Activated CD4-positive, alpha-beta T cell treated with anti-CD3 and anti-CD28 coated beads, Interleukin-2, amount 50 U/mL, for 24 hours (primary cell): Measurements from ENCODE around the gene OR9Q2.
"Not testable (repeated sequence)": the region's sequence is repeated elsewhere in the genome, so short reads cannot be mapped to it uniquely, and the experiment has no call there.

Experiments
- DNase-seq, 2 donors: peaks; one replicate each; pipeline ENCODE4 v3.0.0-alpha.2; 2020; ENCODE audit warnings: low read depth in 1 of 2, low spot score in 1 of 2

Gene OR9Q2, protein sequence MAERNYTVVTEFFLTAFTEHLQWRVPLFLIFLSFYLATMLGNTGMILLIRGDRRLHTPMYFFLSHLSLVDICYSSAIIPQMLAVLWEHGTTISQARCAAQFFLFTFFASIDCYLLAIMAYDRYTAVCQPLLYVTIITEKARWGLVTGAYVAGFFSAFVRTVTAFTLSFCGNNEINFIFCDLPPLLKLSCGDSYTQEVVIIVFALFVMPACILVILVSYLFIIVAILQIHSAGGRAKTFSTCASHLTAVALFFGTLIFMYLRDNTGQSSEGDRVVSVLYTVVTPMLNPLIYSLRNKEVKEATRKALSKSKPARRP

DNA sequence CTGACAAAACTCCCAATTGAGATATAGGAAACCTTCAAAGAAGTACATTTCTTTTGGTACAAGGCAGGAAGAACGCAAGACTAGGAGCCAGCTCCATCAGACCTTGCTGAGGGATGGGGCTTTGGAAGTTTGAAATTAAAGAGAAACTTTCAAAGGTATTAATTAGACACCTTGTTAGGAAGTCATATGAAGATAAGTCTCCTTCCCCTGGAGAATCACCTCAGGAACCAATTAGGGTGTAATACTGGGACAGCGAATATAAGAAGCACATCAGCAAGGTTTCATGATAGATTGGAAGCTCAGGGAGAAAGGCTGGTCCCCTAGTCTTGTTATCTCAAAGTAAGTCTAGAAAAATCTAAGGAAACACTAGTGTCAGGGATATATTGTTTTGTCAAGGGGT lies at the start of gene OR9Q2:
Gene OR9Q2, plus strand, starts transcription at position 301 of the 400 bp plus-strand sequence. CDS start 1,421 bp downstream, outside the sequence.
- no peak for DNase-seq

DNA sequence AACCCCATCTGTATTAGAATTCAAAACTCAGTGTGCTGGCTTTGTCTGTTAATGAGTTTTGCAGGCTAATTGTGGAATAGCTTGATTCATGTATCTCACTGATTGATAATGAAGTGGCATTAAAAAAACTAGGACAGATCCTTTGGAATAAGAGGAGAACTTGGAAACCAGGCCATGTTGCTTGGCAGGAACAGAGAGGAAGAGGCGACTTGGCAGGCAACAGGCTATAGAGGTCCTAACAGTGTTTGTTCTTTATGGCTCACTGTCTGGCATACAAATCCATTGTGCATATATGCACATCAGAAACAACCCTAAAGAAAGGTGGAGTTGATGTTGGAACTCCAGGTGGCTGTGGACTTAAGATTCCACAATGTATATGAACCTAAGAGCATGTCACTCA lies 46.1 kb upstream of the OR9Q2 start:
- DNase-seq: no peak

- DNase-seq: no peak
These were observed 36.1 kb upstream of the OR9Q2 start for GRCh38 chr11:58152781-58153180.

DNA sequence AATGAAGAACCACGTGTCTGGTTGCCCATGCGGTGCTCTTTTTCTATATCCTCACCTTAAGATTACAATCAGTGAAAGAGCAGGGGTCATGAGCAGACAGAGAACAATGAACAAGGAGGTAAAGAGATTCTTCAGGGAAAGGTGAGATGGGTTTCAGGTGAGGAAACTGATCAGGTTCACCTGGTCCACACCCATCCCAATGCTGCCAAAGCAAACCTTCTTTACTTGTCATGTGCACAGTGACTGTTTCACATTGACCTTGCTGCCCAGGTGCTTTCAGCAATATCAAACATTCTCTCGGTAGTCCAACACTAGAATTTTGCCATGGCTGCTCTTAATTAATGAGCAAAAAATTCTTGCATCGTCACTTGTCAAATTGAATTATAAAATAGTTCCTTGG lies 24.5 kb upstream of the OR9Q2 start:
- DNase-seq: no peak

- no peak for DNase-seq
These were observed 23.9 kb upstream of the OR9Q2 start for GRCh38 chr11:58164990-58165389.

DNA sequence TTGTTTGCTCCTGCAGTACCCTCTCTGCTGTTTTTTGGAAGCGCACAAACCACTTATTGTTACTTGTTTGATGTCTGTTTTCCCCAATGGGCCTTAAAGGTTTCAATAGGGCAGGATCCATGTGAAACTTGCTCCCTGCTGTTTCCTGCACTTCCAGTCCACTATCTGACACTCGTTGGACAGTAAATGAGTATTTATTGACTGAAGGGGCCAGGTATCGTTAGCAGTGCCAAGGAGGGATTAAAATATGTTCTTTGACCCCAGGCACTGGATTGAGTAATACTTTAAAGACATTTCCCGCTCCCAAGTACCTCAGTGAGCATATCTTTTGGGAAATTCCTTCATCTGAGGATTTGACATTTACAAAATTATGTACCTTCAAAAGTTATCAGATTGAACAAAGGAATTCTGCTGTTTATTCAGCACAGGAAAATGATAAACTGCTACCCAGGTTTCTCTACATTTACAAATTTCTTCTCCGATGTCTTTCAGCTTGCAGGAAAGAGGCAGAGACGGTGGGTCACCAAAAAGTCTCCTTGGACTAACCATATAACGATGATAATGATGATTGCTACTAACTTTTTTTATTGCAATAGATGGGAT lies 23.3 kb upstream of the OR9Q2 start:
- no peak for DNase-seq

GRCh38 chr11:58177409-58178054 lies 11.3 kb upstream of the OR9Q2 start:
- no peak for DNase-seq

GRCh38 chr11:58178444-58178843 lies 10.4 kb upstream of the OR9Q2 start:
- no peak for DNase-seq

DNA sequence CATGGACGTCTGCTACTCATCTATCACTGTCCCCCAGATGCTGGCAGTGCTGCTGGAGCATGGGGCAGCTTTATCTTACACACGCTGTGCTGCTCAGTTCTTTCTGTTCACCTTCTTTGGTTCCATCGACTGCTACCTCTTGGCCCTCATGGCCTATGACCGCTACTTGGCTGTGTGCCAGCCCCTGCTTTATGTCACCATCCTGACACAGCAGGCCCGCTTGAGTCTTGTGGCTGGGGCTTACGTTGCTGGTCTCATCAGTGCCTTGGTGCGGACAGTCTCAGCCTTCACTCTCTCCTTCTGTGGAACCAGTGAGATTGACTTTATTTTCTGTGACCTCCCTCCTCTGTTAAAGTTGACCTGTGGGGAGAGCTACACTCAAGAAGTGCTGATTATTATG lies 9.2 kb upstream of the OR9Q2 start:
- no peak for DNase-seq

GRCh38 chr11:58186938-58187337 lies 1.9 kb upstream of the OR9Q2 start:
- no peak for DNase-seq

DNA sequence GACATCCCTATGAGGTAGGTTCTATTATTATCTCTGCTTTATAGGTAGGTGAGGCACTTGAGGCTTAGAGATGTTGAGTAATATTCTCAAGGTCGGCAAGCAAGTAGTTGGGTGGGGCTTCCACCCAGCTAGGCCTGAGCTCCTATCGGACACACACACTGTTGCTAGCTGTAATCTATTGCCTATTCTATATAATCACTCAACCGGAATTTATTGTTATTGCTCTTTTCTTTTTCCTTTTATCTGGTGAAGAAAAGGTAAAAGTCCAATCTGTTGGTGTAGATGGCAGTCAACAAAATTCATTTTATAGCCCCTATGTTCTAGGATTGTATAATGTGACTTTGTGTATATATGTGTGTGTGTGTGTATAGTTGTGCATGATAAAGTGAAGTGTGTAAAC lies 3.4 kb downstream of the OR9Q2 start:
- DNase-seq: no peak

GRCh38 chr11:58193391-58193790 lies 4.5 kb downstream of the OR9Q2 start:
- DNase-seq: no peak

- no peak for DNase-seq
These were observed 7.1 kb downstream of the OR9Q2 start for GRCh38 chr11:58195939-58196338.

DNA sequence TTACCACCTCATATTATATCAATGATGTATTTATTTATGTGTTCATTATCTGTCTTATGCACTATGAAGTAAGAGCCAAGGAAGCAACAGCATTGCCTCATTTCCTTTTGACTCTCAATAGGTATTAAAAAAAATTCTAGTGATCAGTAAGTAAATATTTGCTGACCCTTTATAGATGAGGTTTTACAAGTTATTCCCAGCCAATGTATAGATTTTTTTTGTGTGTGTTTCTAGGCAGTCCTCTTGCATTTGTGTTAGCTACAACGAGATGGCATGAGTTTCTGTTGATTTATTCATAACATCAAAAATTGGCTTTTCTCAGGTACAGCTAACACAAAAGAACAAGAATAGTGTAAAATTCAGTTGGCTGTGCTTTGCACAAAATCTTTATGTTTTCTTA lies 10.4 kb downstream of the OR9Q2 start:
- DNase-seq: no peak

- no peak for DNase-seq
These were observed 15.2 kb downstream of the OR9Q2 start, which contains the start of gene OR1S2 for GRCh38 chr11:58204042-58204441. TSS of gene OR1S2 (minus strand) at chr11:58204142. CDS start at chr11:58204142, 0 bp downstream.

DNA sequence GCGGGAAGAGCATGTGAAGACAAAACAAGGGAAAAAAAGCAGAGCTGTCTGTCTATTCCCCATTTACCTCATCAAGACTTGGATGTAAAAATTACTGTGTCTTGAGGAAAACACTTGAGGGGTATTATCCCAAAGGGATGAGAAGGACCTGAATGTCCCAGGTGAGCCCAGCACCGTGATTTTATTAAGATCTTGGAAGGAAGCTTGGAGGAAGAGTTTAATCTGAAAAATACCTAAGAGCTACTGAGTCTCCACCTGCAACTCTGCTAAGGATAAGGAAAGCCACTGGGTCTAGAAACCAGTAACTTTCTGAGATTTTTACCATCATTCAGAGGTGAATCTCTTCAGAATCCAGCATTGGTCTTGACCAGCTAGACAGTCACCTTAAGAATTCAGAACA lies 23.6 kb downstream of the OR9Q2 start, which contains the start of gene OR1S1:
Gene OR1S1, plus strand, starts transcription at position 301 of the 400 bp plus-strand sequence.
- not testable (repeated sequence) for DNase-seq

- DNase-seq: no peak
These were observed 27.6 kb downstream of the OR9Q2 start for GRCh38 chr11:58216476-58216875.

- no peak for DNase-seq
These were observed 33.9 kb downstream of the OR9Q2 start for GRCh38 chr11:58222721-58223120.

DNA sequence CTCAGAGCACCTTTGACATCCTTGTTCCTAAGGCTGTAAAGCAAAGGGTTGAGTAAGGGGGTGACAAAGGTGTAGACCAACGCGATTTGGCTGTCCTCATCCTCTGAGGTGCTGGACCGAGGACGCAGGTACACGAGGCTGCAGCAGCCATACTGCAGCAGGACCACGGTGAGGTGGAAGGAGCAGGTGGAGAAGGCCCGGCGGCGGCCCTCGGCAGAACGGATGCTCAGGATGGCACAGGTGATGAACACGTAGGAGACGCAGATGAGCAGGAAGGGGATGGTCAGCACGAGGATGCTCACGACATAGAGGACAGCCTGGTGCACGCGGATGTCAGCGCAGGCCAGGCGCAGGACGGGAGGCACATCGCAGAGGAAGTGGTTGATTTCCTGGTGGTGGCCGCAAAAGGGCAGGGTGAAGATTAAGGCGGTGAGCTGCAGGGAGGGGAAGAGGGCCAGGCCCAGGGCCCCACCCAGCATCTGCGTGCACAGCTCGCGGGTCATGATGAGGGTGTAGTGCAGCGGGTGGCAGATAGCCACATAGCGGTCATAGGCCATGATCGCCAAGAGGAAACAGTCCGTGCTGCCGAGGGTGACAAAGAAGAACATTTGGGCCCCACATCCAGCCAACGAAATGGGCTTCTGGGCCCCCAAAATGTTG lies 39.2 kb downstream of the OR9Q2 start:
- DNase-seq: no peak
